ENCODE data around the gene NCKAP5. TPM values are rescaled to one million over a fixed set of nuclear protein-coding genes. Genes with fewer than 3 reads are reported as not detected.

The NCKAP5 gene
- total and polyA plus RNA-seq, 2 of the 8 experiments (the other 6 are each of a cell fraction or from before 2014, with no cell fraction given) = 0.27 to 0.86 TPM

DNA sequence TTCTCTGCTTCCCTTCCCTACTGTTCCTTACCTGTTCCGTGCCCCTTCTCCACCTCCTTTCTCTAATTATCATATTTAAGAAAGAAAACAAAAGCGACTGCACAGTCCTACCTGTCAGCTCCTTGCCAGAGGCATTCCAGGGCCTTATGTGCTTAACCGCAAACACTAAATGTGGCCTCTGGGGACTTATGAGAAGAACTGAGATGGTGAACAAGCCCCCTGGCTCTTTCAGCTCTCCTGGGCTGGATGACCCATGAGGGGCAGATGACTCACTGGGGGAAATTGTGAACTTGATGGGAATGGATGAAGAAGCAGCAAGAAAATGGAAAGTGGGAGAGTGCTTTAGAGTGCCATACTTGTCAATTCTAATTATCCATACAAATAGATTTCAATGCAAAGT lies 792.0 kb downstream of the NCKAP5 start:
- Histone ChIP-seq H3K4ac (replicated peaks; ENCODE audit: insufficient read length, low read depth, low read length) (no peak overlapping the region), H2AK5ac (ENCODE audit: low read depth, low read length) (no peak overlapping the region), H3K9me3 (ENCODE audit: insufficient read depth in 2 of 2, low read depth in 1 of 2, low read length in 1 of 2) (no peaks in the 10 kb centered on the region), H2BK20ac (ENCODE audit: low read length) (no peak overlapping the region), H3K36me3 (ENCODE audit: control insufficient read depth in 2 of 4, insufficient read depth in 4 of 4, low read length in 3 of 4) (no peaks in the 10 kb centered on the region), H3K4me3 (ENCODE audit: extremely low read depth in 1 of 4, insufficient read depth in 2 of 4, low read depth in 3 of 4, low read length in 4 of 4) (no peak overlapping the region), H2AFZ (ENCODE audit: low read length) (no peak overlapping the region), H3K27ac (ENCODE audit: low read depth, low read length) (no peak overlapping the region), H3K79me1 (ENCODE audit: low read depth, low read length) (no peaks in the 10 kb centered on the region), H2BK5ac (ENCODE audit: low read depth, low read length) (no peak overlapping the region), H2BK12ac (ENCODE audit: low read depth, low read length) (no peak overlapping the region), H3K27me3 (replicated peaks in 1 of 4; ENCODE audit: control insufficient read depth in 3 of 4, extremely low read depth in 1 of 4, insufficient read depth in 3 of 4, low read length in 3 of 4) (no peaks in the 10 kb centered on the region), H2BK120ac (replicated peaks; ENCODE audit: low read depth, low read length) (no peak overlapping the region), H2BK15ac (ENCODE audit: low read length) (no peak overlapping the region), H3K79me2 (ENCODE audit: control insufficient read depth in 1 of 2, insufficient read depth in 2 of 2, low read length in 2 of 2) (no peaks in the 10 kb centered on the region), H3K56ac (replicated peaks; ENCODE audit: insufficient read length, low read depth, low read length) (no peak overlapping the region), H3K23me2 (ENCODE audit: low read depth, low read length) (no peaks in the 10 kb centered on the region), H3K4me2 (ENCODE audit: insufficient read depth in 1 of 2, low read depth in 2 of 2, low read length in 2 of 2) (no peak overlapping the region), H3K14ac (ENCODE audit: insufficient read length) (no peak overlapping the region), H4K91ac (replicated peaks; ENCODE audit: insufficient read length, low read length) (no peak overlapping the region), H3K4me1 (replicated peaks in 1 of 4; ENCODE audit: control insufficient read depth in 3 of 4, insufficient read depth in 4 of 4, low read length in 3 of 4) (peaks cover 0 to 2% (median 0%) of the 10 kb centered on the region in 4 experiments; a peak in 1 of 7 replicates), H4K5ac (ENCODE audit: insufficient read length, low read depth, low read length) (no peak overlapping the region), H3K9ac (replicated peaks in 1 of 4; ENCODE audit: extremely low read depth in 1 of 4, low read depth in 3 of 4, low read length in 3 of 4) (no peak overlapping the region), H3K18ac (ENCODE audit: extremely low read depth, low read length) (no peak overlapping the region), H4K8ac (ENCODE audit: extremely low read depth, insufficient read depth, low read length) (no peak overlapping the region), H3K23ac (ENCODE audit: insufficient read length) (no peak overlapping the region), H4K20me1 (replicated peaks in 1 of 2; ENCODE audit: control insufficient read depth in 1 of 2, insufficient read depth in 2 of 2, low read length in 2 of 2) (no peaks in the 10 kb centered on the region)
- POLR2A ChIA-PET (ENCODE audit: partially characterized antibody) = interaction anchor here (0.6 kb wide), 1 partner anchor 1559 kb away, joined by 3 read pairs; no protein-coding TSS in a partner anchor
- FAIRE-seq = no peak
- no peak for TF ChIP-seq BCL11A (IDR thresholded peaks at IDR 0.05; ENCODE audit: low read depth in 2 of 2, low read length in 2 of 2)
- no peak for TF ChIP-seq CREB1 (IDR thresholded peaks at IDR 0.05)
- TF ChIP-seq PHF8 (conservative IDR thresholded peaks at IDR 0.05; ENCODE audit: low read depth, low read length) = no peak
- CTCF ChIA-PET (ENCODE audit: partially characterized antibody) = interaction anchor here (0.7 to 1.3 kb wide), 2 partner anchors 10 to 107 kb away, joined by 3 to 4 read pairs; no protein-coding TSS in a partner anchor
- WGBS, 2 experiments (ENCODE audit: extremely low coverage in 1 of 2, insufficient coverage in 1 of 2, insufficient read length in 1 of 2, insufficient replicate concordance in 2 of 2, low coverage in 1 of 2, low lambda C conversion rate in 2 of 2, missing lambda C conversion rate in 1 of 2) = 89% methylated on average over 1 of the region's 3 CpGs; no CpG with 5 or more reads in 1 of the 2 experiments
- DNase-seq (ENCODE audit: low read depth in 1 of 2, low spot score in 2 of 2) = no peak
